Lung (tissue), 12 donors: ENCODE data around the gene CGN. TPM values are rescaled to one million over a fixed set of nuclear protein-coding genes. Genes with fewer than 3 reads are reported as not detected.

ENCODE experiments used
- ATAC-seq: fragments of 200-7000 bp; cut with Tn5 transposase; one replicate; pipeline ENCODE4 v1.9.1; 2020; ENCODE audit warnings: moderate number of reproducible peaks; ENCODE audit not compliant: insufficient read depth, low FRiP score
- DNase-seq, 3 donors: peaks; one replicate each; pipeline ENCODE4 v3.0.0-alpha.2; 2013 to 2017
- H3K27ac ChIP-seq, 2 donors: one replicate each; pipeline ENCODE4 v1.5.1; 2013; ENCODE audit warnings: mild to moderate bottlenecking in 2 of 2, moderate library complexity in 2 of 2, control low read depth in 1 of 2, inconsistent platforms in 1 of 2, low read depth in 1 of 2, low read length in 1 of 2
- H3K27me3 ChIP-seq, 3 donors: one replicate each; pipeline ENCODE4 v1.5.1; 2013; ENCODE audit warnings: low read length in 2 of 3; ENCODE audit not compliant: control insufficient read depth in 3 of 3, insufficient read depth in 3 of 3
- H3K36me3 ChIP-seq, 4 donors: one replicate each; pipeline ENCODE4 v1.5.1; 2013; ENCODE audit warnings: low read length in 4 of 4, mild to moderate bottlenecking in 1 of 4, moderate library complexity in 1 of 4; ENCODE audit not compliant: control insufficient read depth in 4 of 4, insufficient read depth in 4 of 4
- H3K4me1 ChIP-seq, 5 donors: one replicate each; pipeline ENCODE4 v1.5.1; 2013; ENCODE audit warnings: low read length in 5 of 5, mild to moderate bottlenecking in 2 of 5, moderate library complexity in 1 of 5; ENCODE audit not compliant: control insufficient read depth in 5 of 5, insufficient read depth in 5 of 5
- H3K4me3 ChIP-seq: one replicate; pipeline ENCODE4 v1.5.1; 2013; ENCODE audit warnings: mild to moderate bottlenecking, control low read depth, moderate library complexity
- H3K9ac ChIP-seq, 2 donors: one replicate each; pipeline ENCODE4 v1.5.1; 2013; ENCODE audit warnings: low read length in 2 of 2, control low read depth in 1 of 2; ENCODE audit not compliant: insufficient read depth in 1 of 2
- H3K9me3 ChIP-seq, 4 donors: one replicate each; pipeline ENCODE4 v1.5.1; 2013; ENCODE audit warnings: low read length in 3 of 4, mild to moderate bottlenecking in 1 of 4, moderate library complexity in 1 of 4; ENCODE audit not compliant: control insufficient read depth in 4 of 4, insufficient read depth in 3 of 4
- CTCF ChIP-seq: IDR thresholded peaks from 2 replicates; pipeline ENCODE4 v1.5.1; 2012; ENCODE audit warnings: mild to moderate bottlenecking; ENCODE audit errors: control extremely low read depth, extremely low read depth
- WGBS, 2 donors: extraction: QIAGEN DNeasy Blood & Tissue Kit; methylation state at CpG; one replicate each; pipeline ENCODE4 v1.1.7; 2013; 5-methylcytosine and 5-hydroxymethylcytosine counted together
- polyA plus RNA-seq, 2 donors: library from polyadenylated mRNA; stranded (reverse); fragments of 200-250 nt; gene quantifications; one replicate each; pipeline ENCODE4 v1.2.1, GENCODE V29; 2013
- total RNA-seq, 2 donors: library from RNA; depleted of rRNA in 1 of 2; stranded (reverse); fragments of >200 nt in 1 of 2; gene quantifications; one replicate each; pipeline ENCODE4 v1.2.1, GENCODE V29; 2014 to 2021
- donor health status: control.
- donor health status: control.
- donor health status: Bipolar disorder and iron deficiency.
- donor health status: healthy.
- donor health status: DM: yes; HTN: yes; CAD: no.

Gene CGN
- total and polyA plus RNA-seq, 4 donors: 23.4 to 74.9 (median 36.8) TPM

- WGBS, 2 donors: 18 to 25% methylated on average over 7 of the region's 7 CpGs
- H3K9ac ChIP-seq: peak overlapping the region in 1 of 2 donors; percentile 41
These were observed 28.3 kb downstream of the CGN start for GRCh38 chr1:151539321-151540020.

GRCh38 chr1:151540021-151540981 lies 29.1 kb downstream of the CGN start, which contains the start of gene TUFT1:
Gene TUFT1 (plus strand): TSS chr1:151540309. CDS start chr1:151540367, 58 bp downstream.
- no peak for TF ChIP-seq CTCF
- Histone ChIP-seq H3K4me1 (peaks cover 0 to 12% (median 5%) of the 10 kb centered on the region in 5 donors), H3K27me3 (peaks cover 0 to 7% (median 6%) of the 10 kb centered on the region in 3 donors), H3K9ac (peak within 1 kb of the TSS; percentile 41 to 43), H3K9me3 (no peaks in the 10 kb centered on the region), H3K27ac (peak within 1 kb of the TSS; percentile 21 to 81), H3K36me3 (peaks cover 0 to 2% (median 0%) of the 10 kb centered on the region in 4 donors), H3K4me3 (peak within 1 kb of the TSS; percentile 59)
- ATAC-seq (peak; percentile 97), DNase-seq (peak; percentile 81 to 88 (median 88))
- 1 to 2% methylated on average over 69 to 70 of the region's 70 CpGs for WGBS, 2 donors

More at GRCh38 chr1:151539321-151540020, 28.3 kb downstream of the CGN start:
- Histone ChIP-seq H3K27me3 (peaks cover 0 to 7% (median 6%) of the 10 kb centered on the region in 3 donors), H3K27ac (peak overlapping the region in 1 of 2 donors; percentile 81), H3K9me3 (no peaks in the 10 kb centered on the region), H3K4me1 (peaks cover 0 to 12% (median 5%) of the 10 kb centered on the region in 5 donors), H3K36me3 (peaks cover 0 to 2% (median 0%) of the 10 kb centered on the region in 4 donors), H3K4me3 (no peak overlapping the region)
- no peak for TF ChIP-seq CTCF
- ATAC-seq: peak; percentile 58
- peak; percentile 81 to 90 (median 87) for DNase-seq

GRCh38 chr1:151540982-151541377 lies 29.8 kb downstream of the CGN start:
- H3K4me1 ChIP-seq: peaks cover 0 to 12% (median 5%) of the 10 kb centered on the region in 5 donors
- DNase-seq (peak; percentile 14 to 33 (median 25)), ATAC-seq (no peak)
- peak overlapping the region; percentile 41 to 43 for H3K9ac ChIP-seq
- no peaks in the 10 kb centered on the region for H3K36me3 ChIP-seq
- H3K9me3 ChIP-seq: no peaks in the 10 kb centered on the region
- 8 to 24% methylated on average over 13 of the region's 13 CpGs for WGBS, 2 donors
- peak overlapping the region in 1 of 2 donors; percentile 79 for H3K27ac ChIP-seq
- H3K4me3 ChIP-seq: peak overlapping the region; percentile 59
- peaks cover 0 to 7% (median 6%) of the 10 kb centered on the region in 3 donors for H3K27me3 ChIP-seq
- no peak for TF ChIP-seq CTCF
